Activated T-helper 1 cell treated with Interleukin-2 at 50 U/mL for 16 hours (primary cell): ENCODE measurements around the gene TNFSF10.

ENCODE experiments used
- DNase-seq: peaks from one replicate; pipeline ENCODE4 v3.0.0-alpha.2; 2020; ENCODE audit warnings: low read depth

Gene TNFSF10

DNA sequence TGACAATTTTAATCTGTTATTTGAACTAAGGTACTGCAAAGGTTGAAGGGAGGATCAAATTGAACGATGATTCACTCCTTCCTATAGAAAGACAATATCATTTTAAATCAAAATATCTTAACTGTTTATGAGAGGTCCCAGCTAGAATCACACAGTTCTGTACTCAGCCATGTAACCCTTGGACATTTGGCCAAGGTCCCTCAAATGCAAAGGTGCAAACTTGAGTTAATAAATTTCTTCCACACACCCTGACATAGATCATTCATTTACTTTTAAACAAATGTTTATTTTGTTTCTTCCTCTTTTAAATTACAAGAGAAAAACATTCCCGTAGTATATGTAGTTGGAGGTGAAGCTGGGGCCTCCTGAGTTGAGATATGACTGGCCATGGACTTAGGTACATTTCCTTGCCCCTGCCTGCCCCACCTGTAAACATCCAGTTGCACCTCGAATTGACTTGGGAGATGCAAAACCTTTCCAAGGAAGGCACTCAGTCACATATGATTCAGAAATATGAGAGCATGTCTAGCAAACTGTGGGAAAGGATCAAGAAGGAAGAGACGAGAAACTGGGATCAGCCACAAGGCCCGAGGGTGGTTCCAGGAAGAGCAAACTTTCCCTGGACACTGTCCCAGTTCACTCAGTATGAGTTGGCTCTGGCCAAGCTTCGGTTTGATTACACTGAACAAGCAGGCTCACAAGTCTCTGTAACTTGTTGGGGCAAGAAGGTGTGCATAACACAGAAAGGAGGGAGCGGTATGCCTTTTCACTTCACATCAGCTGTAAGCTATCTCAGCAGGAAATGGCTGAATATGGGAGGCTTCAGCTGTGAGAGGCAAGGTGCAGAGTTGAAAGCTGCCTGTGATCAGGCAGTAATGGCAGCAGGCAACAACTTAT, 6.7 kb downstream of the TNFSF10 start:
- DNase-seq, result no peak

- DNase-seq, result no peak
These were observed 7.9 kb downstream of the TNFSF10 start for GRCh38 chr3:172515130-172515918.

- DNase-seq, result no peak
These were observed 8.6 kb downstream of the TNFSF10 start for GRCh38 chr3:172514678-172515077.

DNA sequence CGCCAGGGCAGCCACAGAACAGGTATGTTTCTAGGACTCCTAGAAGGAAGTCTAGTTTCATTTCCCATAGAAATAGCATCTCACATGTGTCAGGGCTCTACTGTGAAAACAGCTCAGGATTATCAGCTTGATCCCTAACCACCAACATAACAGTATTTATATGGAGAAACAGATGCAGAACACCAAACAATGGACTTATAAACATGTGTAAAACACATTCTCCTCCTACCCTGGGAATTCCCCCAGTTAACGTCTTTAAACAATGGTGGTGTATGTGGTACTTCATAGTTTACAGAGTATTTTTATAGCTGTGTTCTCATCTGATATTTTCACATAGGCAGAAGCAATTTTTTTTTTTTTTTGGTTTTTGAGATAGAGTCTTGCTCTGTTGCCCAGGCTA, 9.7 kb downstream of the TNFSF10 start:
- no peak for DNase-seq

DNA sequence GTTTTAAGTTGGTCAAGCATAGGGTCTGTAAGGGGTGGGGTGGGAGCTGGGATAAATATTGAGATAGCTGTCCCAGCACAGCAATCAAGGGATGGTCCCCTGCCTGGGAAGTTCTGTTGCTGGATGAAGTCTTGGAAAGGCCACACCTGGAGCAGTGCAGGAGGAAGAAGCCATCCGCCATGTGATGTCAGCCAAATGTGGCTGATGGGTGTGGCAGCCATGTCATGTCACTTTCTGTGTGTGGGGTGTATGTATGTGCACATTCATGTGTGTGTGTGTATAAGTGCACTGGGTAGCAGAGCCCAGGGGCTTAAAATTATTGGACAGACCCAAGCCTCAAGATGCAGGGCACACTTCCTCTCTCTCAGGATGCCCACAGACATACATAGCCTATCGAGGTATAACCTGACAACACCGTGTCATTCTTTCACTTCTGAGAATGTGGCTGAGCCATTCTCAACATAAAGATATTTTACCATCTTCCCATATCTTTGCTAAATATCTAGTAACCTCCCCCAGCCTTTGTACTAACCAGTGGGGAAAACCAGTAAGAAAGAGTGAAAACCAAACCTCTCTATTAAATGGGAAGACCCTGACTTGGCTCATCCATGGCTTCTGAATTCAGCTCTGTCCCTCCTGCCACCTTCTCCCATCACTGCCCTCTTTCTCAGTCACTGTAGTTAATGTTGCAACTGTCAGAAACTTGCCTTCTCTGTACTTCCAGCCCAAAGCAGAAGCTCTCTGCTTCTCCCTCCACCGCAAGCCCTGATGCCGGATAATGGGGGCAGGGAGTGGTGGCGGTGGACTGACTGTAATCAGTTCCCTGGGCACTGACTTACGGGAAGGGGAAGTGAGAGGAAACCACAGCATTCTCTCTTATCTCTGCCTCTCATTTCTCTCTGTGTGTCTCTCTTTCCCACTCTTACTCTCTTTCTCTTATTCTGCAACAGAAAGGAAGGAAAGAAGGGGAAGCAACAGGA, 11.2 kb downstream of the TNFSF10 start:
- DNase-seq, result peak; percentile 29

DNA sequence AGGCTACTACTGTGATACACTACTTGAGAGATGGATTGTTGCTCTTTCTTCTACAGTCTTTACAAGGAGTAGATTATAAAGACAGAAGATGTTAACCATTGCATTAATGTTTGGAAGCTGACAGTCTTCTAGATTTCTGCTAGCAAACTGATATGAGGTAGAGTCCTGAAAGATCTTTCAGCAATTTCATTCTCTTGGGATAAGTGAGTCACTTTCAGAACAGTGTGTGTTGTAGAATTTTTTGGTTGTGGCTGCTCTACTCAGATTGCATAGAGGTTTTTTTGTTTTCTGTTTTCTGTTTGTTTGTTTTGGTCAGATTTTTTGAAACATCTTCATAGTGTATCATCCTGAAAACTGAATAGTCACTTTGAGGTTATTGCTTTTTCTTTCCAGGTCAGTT, 17.1 kb downstream of the TNFSF10 start:
- no peak for DNase-seq

GRCh38 chr3:172501540-172501939, 21.7 kb downstream of the TNFSF10 start:
- no peak for DNase-seq

- peak; percentile 54 for DNase-seq
These were observed 33.0 kb downstream of the TNFSF10 start for GRCh38 chr3:172490198-172490669.

DNA sequence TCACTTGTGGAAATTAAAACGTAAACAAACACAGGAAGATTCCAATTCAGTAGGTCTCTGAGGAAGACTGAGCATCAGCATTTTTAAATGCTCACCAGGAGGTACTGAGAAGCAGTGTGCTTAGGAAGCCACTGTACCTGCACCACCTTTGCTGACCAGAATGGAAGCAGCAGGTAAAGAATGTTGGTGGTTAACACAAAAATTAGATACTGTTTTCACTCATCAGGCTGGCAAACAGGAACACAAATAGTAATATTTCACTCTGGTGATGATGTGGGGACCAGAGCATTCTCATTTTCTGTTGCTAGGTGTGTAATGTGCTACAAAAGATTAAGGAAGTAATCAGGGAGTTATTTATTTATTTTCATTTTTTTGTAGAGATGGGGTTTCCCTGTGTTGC, 45.1 kb downstream of the TNFSF10 start:
- DNase-seq, result no peak

DNA sequence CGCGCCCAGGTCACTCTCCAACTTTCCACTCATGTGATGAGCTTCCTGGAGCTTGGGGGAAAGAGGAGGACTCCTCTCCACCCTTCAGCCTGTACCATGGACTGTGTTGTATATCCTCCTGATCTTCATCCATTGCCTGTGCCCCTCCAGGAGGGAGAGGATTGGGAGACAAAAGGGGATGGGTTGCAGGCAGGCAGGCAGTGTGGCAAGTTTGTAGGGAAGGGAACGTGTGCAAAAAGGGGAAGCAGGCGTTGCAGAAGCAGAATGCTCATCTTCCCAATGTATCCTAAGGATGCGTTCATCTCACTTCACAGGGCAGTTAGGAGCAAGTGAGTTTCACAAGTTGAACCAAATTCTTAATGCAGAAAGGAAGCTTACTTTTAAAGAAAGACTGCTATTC, 46.9 kb downstream of the TNFSF10 start:
- no peak for DNase-seq

DNA sequence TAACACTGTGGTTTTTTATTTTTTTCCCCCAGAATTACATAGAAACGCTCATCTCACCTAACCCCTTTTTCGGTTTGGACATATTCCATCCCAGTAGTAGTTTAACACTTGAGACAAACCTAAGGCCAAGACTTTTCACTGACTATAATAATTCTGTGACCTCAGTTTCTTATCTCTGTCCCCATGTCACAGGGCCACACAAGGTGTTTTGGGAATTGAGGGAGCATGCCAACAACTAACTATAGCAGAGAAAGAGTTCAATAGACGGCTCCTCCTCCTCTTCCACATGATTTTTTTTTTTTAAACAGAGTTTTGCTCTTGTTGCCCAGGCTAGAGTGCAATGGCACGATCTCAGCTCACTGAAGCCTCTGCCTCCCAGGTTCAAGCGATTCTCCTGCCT, 47.5 kb downstream of the TNFSF10 start:
- DNase-seq, result no peak

GRCh38 chr3:172471903-172472302, 51.3 kb downstream of the TNFSF10 start:
- no peak for DNase-seq

DNA sequence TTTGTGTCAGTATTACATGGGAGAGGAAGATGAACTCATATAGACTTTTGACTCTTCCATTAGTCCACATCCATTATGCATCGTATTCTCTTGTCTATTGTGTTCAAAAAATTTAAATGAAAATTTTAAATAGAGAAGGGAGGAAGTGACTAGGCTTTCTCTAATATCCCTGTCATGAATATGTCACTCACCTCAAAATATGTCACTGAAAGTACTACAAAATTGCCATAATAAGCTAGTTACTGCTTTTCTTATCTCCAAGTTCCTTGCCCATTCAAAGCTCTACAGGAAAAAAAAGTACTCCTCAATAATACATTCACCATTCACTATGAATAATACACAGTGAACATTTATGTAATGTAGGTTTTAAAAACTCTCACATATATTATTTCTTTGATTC, 52.6 kb downstream of the TNFSF10 start:
- DNase-seq, result no peak

- no peak for DNase-seq
These were observed 55.9 kb downstream of the TNFSF10 start for GRCh38 chr3:172467170-172467824.

DNA sequence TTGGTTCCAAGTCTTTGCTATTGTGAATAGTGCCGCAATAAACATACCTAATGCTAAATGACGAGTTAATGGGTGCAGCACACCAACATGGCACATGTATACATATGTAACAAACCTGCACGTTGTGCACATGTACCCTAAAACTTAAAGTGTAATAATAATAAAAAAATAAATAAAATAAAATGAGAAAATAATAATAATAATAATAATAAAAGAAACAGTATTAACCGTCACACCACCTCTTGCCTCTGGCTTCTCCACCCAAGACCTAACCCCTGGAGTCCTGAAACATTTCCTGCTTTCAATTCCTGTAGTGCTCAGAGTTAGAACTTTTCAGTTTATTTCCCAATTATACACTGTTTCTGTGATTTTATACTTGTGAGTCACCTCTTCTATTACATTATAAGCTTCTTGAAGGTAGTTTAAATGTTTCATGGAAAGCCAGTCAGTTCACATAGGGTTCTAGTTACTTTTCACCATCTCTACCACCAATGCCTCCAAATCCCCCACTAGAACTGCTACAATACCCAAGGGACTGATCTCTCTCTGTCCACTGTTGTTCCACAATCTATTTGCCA, 56.6 kb downstream of the TNFSF10 start:
- DNase-seq, result no peak

- DNase-seq, result no peak
These were observed 57.9 kb downstream of the TNFSF10 start for GRCh38 chr3:172465281-172465680.

- DNase-seq, result no peak
These were observed 58.9 kb downstream of the TNFSF10 start for GRCh38 chr3:172464306-172464705.

GRCh38 chr3:172461530-172462138, 61.6 kb downstream of the TNFSF10 start:
- DNase-seq, result no peak

DNA sequence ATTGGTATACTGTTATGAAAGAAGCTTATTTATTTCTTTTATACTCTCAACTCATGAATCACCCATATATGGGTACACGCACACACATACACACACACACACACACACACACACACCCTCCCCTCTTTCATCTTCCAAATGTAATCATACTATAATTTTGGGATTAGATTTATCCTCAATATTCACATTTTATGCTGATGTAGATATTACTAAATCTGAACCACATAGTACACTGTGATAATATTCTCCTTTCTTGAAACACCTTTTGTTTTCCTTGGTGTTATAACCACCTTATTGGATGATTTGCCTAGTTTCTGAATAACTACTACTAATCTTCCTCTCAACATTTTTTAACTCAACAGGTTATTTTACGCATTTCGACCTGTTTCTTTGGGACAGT, 66.8 kb downstream of the TNFSF10 start:
- DNase-seq, result no peak
